T-helper 17 cell (primary cell): ENCODE data around the gene HTR5A. TPM values are rescaled to one million over a fixed set of nuclear protein-coding genes. Genes with fewer than 3 reads are reported as not detected.

Source experiments
- ATAC-seq: fragments of 150-1000 bp; cut with Tn5 transposase; 2 replicates; pipeline ENCODE4 v1.10.0; 2021; ENCODE audit warnings: mild to moderate bottlenecking, moderate library complexity
- DNase-seq, 3 donors: peaks; one replicate each; pipeline versions ENCODE4 v3.0.0 to v3.0.0-alpha.2; 2020 to 2021
- H3K9me3 ChIP-seq: one replicate; pipeline ENCODE4 v1.7.0; 2013; ENCODE audit warnings: low read length, mild to moderate bottlenecking; ENCODE audit not compliant: control insufficient read depth, poor library complexity, severe bottlenecking
- H3K27ac Mint-ChIP-seq: one replicate; pipeline ENCODE4 v1.8.0; 2022; ENCODE audit warnings: mild to moderate bottlenecking, moderate library complexity, mixed read lengths
- H3K27me3 Mint-ChIP-seq: one replicate; pipeline ENCODE4 v1.8.0; 2022; ENCODE audit warnings: mixed read lengths
- H3K36me3 Mint-ChIP-seq: one replicate; pipeline ENCODE4 v1.8.0; 2022; ENCODE audit warnings: low read depth, mixed read lengths
- H3K4me1 Mint-ChIP-seq: one replicate; pipeline ENCODE4 v1.8.0; 2022; ENCODE audit warnings: mild to moderate bottlenecking, mixed read lengths
- H3K4me3 Mint-ChIP-seq: one replicate; pipeline ENCODE4 v1.8.0; 2022; ENCODE audit warnings: mild to moderate bottlenecking, moderate library complexity, mixed read lengths
- total RNA-seq, 4 donors: library from RNA in 2 of 4; stranded (reverse) in 2 of 4; gene quantifications; one replicate each; pipeline ENCODE4 v1.2.3 and lab custom pipeline; 2022 to 2026

The HTR5A gene
- total RNA-seq, 2 donors from 2014 or later: not detected

GRCh38 chr7:155104913-155105312 is 34.8 kb downstream of the HTR5A start:
- ATAC-seq (no peak), DNase-seq (no peak)
- no peak overlapping the region for H3K4me3 Mint-ChIP-seq
- H3K4me1 Mint-ChIP-seq: no peaks in the 10 kb centered on the region
- no peak overlapping the region for H3K27ac Mint-ChIP-seq
- peaks cover 46% of the 10 kb centered on the region for H3K27me3 Mint-ChIP-seq
- no peaks in the 10 kb centered on the region for H3K36me3 Mint-ChIP-seq
- H3K9me3 ChIP-seq: no peaks in the 10 kb centered on the region

DNA sequence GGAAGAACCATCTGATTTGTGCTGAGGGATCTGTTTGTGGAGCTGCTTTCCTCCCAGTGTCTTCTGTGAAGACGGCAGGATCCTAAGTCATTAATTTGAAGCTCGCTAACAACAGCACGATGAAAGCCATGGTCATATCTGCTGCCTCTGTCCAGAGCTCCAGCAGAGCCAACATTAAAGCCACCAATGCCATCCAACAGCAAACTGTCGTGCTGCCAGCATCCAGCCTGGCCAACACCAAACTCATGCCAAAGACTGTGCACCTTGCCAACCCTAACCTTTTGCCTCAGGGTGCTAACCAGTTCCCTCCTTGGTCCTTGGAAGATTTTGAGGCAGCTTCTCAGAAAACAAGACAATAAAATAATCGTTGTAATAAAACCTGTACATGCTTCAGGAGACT is 36.2 kb downstream of the HTR5A start:
- no peak overlapping the region for H3K27ac Mint-ChIP-seq
- H3K4me3 Mint-ChIP-seq: no peak overlapping the region
- no peaks in the 10 kb centered on the region for H3K4me1 Mint-ChIP-seq
- DNase-seq: no peak
- no peaks in the 10 kb centered on the region for H3K36me3 Mint-ChIP-seq
- no peak for ATAC-seq
- no peaks in the 10 kb centered on the region for H3K9me3 ChIP-seq
- H3K27me3 Mint-ChIP-seq: peaks cover 42% of the 10 kb centered on the region

DNA sequence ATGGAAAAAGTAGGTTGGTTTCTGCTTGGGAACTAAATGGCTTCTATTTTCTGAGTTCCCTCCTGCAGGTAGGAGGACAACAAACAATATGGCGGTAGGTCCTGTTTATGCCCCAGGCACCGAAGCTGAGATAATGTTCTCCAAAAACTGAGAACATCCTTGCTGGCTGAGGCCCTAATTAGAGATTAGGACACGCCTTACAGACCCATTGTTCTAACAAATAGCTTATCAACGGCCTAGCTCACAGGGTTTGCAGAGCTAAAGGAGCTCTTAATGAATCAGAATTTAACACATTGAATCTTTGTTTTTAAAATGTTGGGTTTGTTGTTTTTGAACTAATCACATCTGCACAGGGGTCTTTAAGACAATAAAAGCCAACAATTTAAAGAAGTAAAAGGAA is 37.0 kb downstream of the HTR5A start:
- peaks cover 43% of the 10 kb centered on the region for H3K27me3 Mint-ChIP-seq
- H3K36me3 Mint-ChIP-seq: no peaks in the 10 kb centered on the region
- no peaks in the 10 kb centered on the region for H3K4me1 Mint-ChIP-seq
- ATAC-seq (no peak), DNase-seq (no peak)
- H3K4me3 Mint-ChIP-seq: no peak overlapping the region
- no peaks in the 10 kb centered on the region for H3K9me3 ChIP-seq
- no peak overlapping the region for H3K27ac Mint-ChIP-seq

- Mint-ChIP-seq H3K27me3 (peaks cover 41% of the 10 kb centered on the region), H3K36me3 (no peaks in the 10 kb centered on the region), H3K27ac (no peak overlapping the region), H3K4me3 (no peak overlapping the region), H3K4me1 (no peaks in the 10 kb centered on the region)
- H3K9me3 ChIP-seq: no peaks in the 10 kb centered on the region
- no peak for DNase-seq
- ATAC-seq: no peak
Measured at GRCh38 chr7:155108144-155108901, 38.2 kb downstream of the HTR5A start.

DNA sequence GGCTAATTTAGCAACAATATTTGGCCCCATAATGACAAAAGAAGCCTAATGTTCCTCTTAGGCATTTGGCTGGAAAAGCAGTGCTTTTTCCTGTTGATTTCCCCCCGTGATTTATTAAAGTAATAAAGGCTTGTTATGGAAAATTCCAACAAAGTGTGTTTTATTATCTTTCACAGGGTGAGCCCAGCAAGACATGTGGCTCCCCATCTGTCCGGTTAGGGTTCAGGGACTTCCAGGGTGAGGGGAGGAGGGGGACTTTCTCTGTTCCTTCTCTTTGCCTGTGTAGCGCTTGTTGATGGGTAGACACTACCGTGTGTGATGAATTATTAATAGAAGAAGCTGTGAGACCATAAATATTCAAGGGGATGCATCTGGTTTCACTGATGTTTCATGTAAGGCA is 39.0 kb downstream of the HTR5A start:
- H3K9me3 ChIP-seq: no peaks in the 10 kb centered on the region
- ATAC-seq: no peak
- no peak for DNase-seq
- H3K4me3 Mint-ChIP-seq: no peak overlapping the region
- peaks cover 41% of the 10 kb centered on the region for H3K27me3 Mint-ChIP-seq
- H3K36me3 Mint-ChIP-seq: no peaks in the 10 kb centered on the region
- H3K27ac Mint-ChIP-seq: no peak overlapping the region
- H3K4me1 Mint-ChIP-seq: no peaks in the 10 kb centered on the region

GRCh38 chr7:155115288-155115687 is 45.2 kb downstream of the HTR5A start:
- ATAC-seq: no peak
- H3K27me3 Mint-ChIP-seq: peaks cover 25% of the 10 kb centered on the region
- no peak overlapping the region for H3K27ac Mint-ChIP-seq
- no peaks in the 10 kb centered on the region for H3K9me3 ChIP-seq
- DNase-seq: no peak
- no peaks in the 10 kb centered on the region for H3K4me1 Mint-ChIP-seq
- no peaks in the 10 kb centered on the region for H3K36me3 Mint-ChIP-seq
- H3K4me3 Mint-ChIP-seq: no peak overlapping the region

- no peak overlapping the region for H3K27ac Mint-ChIP-seq
- no peaks in the 10 kb centered on the region for H3K4me1 Mint-ChIP-seq
- H3K36me3 Mint-ChIP-seq: no peaks in the 10 kb centered on the region
- H3K27me3 Mint-ChIP-seq: peaks cover 22% of the 10 kb centered on the region
- no peak overlapping the region for H3K4me3 Mint-ChIP-seq
- ATAC-seq (no peak), DNase-seq (no peak)
- peaks cover 5% of the 10 kb centered on the region for H3K9me3 ChIP-seq
Measured at GRCh38 chr7:155119801-155120382, 49.8 kb downstream of the HTR5A start.

GRCh38 chr7:155120460-155120859 is 50.3 kb downstream of the HTR5A start:
- no peak overlapping the region for H3K27ac Mint-ChIP-seq

GRCh38 chr7:155122831-155123230 is 52.7 kb downstream of the HTR5A start:
- Mint-ChIP-seq H3K4me1 (no peaks in the 10 kb centered on the region), H3K27ac (no peak overlapping the region), H3K4me3 (no peak overlapping the region), H3K27me3 (peaks cover 25% of the 10 kb centered on the region), H3K36me3 (no peaks in the 10 kb centered on the region)
- H3K9me3 ChIP-seq: peaks cover 5% of the 10 kb centered on the region
- no peak for ATAC-seq
- DNase-seq: no peak

More at GRCh38 chr7:155120460-155120859, 50.3 kb downstream of the HTR5A start:
- peaks cover 5% of the 10 kb centered on the region for H3K9me3 ChIP-seq
- no peak overlapping the region for H3K4me3 Mint-ChIP-seq
- no peak for DNase-seq
- peaks cover 23% of the 10 kb centered on the region for H3K27me3 Mint-ChIP-seq
- no peak for ATAC-seq
- no peaks in the 10 kb centered on the region for H3K4me1 Mint-ChIP-seq
- H3K36me3 Mint-ChIP-seq: no peaks in the 10 kb centered on the region

- H3K9me3 ChIP-seq: peaks cover 5% of the 10 kb centered on the region
- Mint-ChIP-seq H3K27me3 (peaks cover 25% of the 10 kb centered on the region), H3K36me3 (no peaks in the 10 kb centered on the region), H3K4me3 (no peak overlapping the region), H3K4me1 (no peaks in the 10 kb centered on the region), H3K27ac (no peak overlapping the region)
- DNase-seq (no peak), ATAC-seq (no peak)
Measured at GRCh38 chr7:155123413-155123812, 53.3 kb downstream of the HTR5A start.

- Mint-ChIP-seq H3K4me1 (no peaks in the 10 kb centered on the region), H3K36me3 (no peaks in the 10 kb centered on the region), H3K27ac (no peak overlapping the region), H3K27me3 (peaks cover 25% of the 10 kb centered on the region), H3K4me3 (no peak overlapping the region)
- ATAC-seq (no peak), DNase-seq (no peak)
- peaks cover 5% of the 10 kb centered on the region for H3K9me3 ChIP-seq
Measured at GRCh38 chr7:155124706-155125105, 54.6 kb downstream of the HTR5A start.

- no peaks in the 10 kb centered on the region for H3K36me3 Mint-ChIP-seq
- H3K27me3 Mint-ChIP-seq: peaks cover 17% of the 10 kb centered on the region
- H3K27ac Mint-ChIP-seq: no peak overlapping the region
- no peak for DNase-seq
- H3K9me3 ChIP-seq: no peaks in the 10 kb centered on the region
- H3K4me1 Mint-ChIP-seq: no peaks in the 10 kb centered on the region
- H3K4me3 Mint-ChIP-seq: no peak overlapping the region
- no peak for ATAC-seq
Measured at GRCh38 chr7:155129186-155129585, 59.1 kb downstream of the HTR5A start.

GRCh38 chr7:155129789-155130188 is 59.7 kb downstream of the HTR5A start:
- Mint-ChIP-seq H3K27me3 (peaks cover 14% of the 10 kb centered on the region), H3K36me3 (no peaks in the 10 kb centered on the region), H3K4me1 (no peaks in the 10 kb centered on the region), H3K27ac (no peak overlapping the region), H3K4me3 (no peak overlapping the region)
- ATAC-seq (no peak), DNase-seq (no peak)
- no peaks in the 10 kb centered on the region for H3K9me3 ChIP-seq

GRCh38 chr7:155130493-155130892 is 60.4 kb downstream of the HTR5A start:
- Mint-ChIP-seq H3K4me1 (no peaks in the 10 kb centered on the region), H3K36me3 (no peaks in the 10 kb centered on the region), H3K4me3 (no peak overlapping the region), H3K27ac (no peak overlapping the region), H3K27me3 (peaks cover 12% of the 10 kb centered on the region)
- H3K9me3 ChIP-seq: no peaks in the 10 kb centered on the region
- DNase-seq (no peak), ATAC-seq (no peak)
